Measurements from ENCODE around the gene PDE1C.
"Not testable (repeated sequence)": the region's sequence is repeated elsewhere in the genome, so short reads cannot be mapped to it uniquely, and the experiment has no call there.

The PDE1C gene

DNA sequence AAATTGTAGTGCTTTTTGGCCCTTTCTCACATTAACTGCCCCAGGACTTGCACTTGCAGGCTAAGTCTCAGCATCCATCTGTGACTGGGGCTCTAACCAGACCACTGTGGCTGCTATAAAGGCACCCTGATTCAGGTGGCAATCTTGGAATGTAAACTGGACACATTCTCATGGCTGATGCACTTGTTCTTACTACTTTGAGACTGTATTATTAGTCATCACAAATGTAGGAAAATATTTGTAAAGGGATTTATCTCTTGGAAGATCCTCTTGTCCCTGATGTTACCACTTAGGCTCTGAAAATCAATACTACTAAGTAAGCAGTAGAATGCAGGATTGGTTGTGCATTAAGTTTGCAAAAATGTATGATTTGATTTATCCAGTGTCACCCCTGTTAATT lies 25.0 kb downstream of the PDE1C start:
- in situ Hi-C loops (cut with MboI; ENCODE audit: low sequenced_read_pairs) = loop anchor here (10.0 kb wide), 1 partner anchor 160 kb away; no protein-coding TSS in a partner anchor

DNA sequence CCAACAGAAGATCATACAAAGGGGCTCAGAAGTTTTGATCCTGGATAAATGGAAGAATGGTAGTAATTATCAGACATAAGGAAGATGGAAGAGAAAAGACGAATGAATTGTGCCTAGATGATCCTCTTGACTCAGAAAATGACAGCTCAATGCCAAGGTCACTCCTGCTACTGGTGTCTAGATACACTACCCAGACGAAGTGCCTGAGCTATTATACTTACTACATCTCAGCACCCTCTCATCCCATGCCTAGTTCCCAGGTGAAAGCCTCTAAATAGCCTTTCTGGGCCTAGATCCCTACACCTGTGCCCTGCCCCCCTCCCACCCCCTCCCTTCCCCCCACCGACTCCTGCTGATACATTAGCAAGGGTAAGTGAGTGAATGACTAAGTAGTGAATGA lies 25.5 kb downstream of the PDE1C start:
- in situ Hi-C loops (cut with MboI; ENCODE audit: low sequenced_read_pairs) = loop anchor here (10.0 kb wide), 1 partner anchor 160 kb away; no protein-coding TSS in a partner anchor

DNA sequence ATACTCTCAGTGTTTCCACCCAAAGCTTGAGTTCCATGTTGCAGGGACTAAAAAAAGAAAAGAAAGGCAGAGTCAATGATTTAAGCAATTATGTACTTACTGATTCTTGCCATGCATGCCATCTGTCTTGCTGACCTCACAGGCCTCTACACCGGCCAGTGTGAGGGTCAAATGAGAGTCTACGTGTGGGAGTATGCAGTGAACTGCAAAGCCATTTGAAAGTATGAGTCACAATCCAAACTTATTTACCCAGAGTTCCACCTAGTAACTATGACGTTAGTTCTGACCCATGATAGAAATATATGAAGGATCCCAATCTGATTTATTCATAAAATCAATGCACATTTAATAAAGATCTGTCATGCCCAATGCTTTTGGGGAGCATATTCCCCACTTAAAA lies 26.5 kb downstream of the PDE1C start:
- in situ Hi-C loops (cut with MboI; ENCODE audit: low sequenced_read_pairs) = loop anchor here (10.0 kb wide), 1 partner anchor 159 kb away; no protein-coding TSS in a partner anchor

DNA sequence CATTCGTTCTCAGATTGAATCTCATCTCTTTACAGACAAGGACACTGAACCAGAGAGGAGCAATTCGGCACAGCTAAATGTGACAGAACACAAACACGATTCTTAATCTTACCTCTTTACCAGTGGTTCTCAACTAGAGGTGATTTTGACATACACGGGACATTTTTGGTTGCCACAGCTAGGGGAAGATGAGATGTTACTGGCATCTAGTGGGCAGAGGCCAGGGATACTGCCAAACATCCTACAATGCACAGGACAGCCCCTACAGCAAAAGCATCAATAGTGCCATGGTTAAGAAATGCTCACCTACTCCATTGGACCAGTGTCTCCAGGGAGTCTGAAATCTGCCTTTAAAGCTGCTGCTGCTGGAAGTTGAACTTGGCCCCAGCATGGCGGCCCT lies 27.3 kb downstream of the PDE1C start:
- in situ Hi-C loops (cut with MboI; ENCODE audit: low sequenced_read_pairs) = loop anchor here (10.0 kb wide), 1 partner anchor 158 kb away; no protein-coding TSS in a partner anchor

DNA sequence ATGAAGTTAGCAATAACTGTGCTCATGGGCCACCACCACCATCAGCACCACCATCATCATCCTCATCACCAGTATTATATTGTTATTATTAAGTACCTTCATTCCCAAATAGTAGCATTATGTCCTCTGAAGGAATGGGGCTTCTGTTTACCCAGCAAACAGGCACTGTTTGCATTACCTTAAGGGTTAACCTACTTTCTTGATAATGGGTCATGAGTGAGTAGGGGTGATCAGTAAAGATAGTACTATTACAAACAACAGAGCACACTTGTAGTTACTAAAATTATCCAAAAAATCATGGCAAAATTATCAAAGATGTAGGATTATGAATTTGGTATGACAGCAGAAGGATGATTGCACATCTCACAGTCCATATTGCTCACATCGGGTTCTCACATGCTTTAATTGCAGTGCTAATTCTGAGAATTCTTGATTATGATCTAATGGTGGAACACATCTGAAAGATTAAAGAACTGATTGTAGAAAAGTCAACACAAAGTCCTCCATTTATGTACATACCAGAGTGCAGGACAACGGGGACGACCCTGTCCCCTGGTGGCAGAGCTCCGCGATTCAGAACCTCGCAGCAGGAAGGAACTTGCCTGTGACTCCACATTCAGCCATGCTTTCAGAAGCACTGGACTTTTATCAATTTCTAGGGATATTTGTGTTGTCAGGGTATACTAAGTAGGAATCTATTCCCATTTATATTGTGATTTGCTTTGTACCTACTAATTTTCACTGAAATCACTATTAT lies 31.0 kb downstream of the PDE1C start:
- in situ Hi-C loops (cut with MboI; ENCODE audit: low sequenced_read_pairs) = no loop called here

DNA sequence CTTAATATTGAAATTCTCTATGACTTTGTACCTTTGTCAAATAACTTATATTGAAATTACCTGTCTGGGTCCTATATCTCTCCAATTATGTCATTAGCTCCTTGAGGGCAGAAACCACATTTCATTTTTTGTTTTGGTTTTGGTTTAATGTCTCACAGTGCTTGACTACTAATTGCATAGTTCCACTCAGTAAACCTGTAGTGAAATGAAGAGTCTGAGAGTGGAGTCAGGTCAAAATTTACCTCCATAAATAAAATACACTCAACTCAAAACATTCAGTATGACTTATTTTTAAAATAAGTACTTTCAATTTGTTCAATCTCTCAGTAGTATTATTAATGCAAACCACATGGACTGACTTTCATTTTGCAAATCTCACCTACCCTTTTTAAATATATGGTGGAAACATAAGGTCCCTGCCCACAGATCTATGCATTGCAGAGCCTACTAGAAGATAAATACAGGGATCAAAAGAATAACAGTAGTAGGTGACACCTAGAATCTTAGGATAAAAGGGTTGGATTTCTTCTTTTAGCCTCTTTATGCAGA lies 32.5 kb downstream of the PDE1C start:
- in situ Hi-C loops (cut with MboI; ENCODE audit: low sequenced_read_pairs) = no loop called here

DNA sequence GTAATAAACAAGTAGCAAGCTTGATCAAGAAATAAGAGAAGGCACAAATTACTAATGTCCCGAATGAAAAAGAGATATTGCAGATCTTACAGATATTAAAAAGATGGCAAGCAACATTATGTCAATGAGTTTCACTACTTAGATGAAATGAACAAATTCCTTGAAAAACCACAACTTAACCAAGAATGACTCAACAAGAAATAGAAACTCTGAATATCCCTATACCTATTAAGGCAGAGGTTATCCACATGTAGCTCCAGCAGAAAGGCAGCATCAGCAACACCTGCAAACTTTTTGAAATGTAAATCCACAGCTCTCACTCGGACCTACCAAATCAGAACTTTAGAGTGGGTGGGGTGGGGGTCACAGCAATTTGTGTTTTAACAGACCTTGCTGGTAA lies 33.6 kb downstream of the PDE1C start:
- in situ Hi-C loops (cut with MboI; ENCODE audit: low sequenced_read_pairs) = no loop called here

DNA sequence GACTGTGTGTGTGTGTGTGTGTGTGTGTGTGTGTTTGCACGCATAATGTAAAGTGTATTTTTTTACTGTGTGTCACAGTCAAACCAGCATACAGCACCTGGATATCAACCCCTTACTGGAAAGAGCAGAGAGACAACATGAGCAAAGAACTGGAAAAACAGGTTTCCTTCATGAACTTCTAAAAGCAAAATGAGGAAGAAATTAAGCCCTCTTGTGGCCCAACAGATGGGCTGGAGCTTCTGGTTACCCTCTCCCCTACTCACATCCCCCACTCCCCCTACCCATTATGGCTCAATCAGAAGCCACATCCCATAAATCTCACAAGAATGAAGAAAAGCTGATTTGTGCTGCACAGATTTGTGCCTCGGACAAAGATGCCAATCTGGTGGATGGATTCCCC lies 36.2 kb downstream of the PDE1C start:
- in situ Hi-C loops (cut with MboI; ENCODE audit: low sequenced_read_pairs) = no loop called here

DNA sequence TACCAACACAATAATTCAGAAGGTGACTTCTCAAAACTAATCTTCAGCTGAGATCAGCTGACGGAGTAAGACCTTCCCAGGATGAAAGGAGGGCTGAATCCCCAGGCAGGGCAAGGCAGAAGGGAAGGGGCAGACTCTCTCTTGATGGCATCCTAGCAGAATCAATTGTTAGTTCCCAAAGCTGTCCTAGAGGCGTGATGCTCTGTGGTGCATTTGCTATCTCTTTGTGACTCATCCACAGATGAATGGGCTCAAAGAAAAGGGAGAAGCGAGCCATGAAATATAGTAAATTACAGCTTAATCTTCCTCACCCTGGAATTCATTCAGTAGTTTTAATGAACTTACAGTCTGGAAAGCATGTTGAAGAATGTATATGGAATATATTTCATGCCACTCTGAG lies 37.2 kb downstream of the PDE1C start:
- in situ Hi-C loops (cut with MboI; ENCODE audit: low sequenced_read_pairs) = no loop called here

DNA sequence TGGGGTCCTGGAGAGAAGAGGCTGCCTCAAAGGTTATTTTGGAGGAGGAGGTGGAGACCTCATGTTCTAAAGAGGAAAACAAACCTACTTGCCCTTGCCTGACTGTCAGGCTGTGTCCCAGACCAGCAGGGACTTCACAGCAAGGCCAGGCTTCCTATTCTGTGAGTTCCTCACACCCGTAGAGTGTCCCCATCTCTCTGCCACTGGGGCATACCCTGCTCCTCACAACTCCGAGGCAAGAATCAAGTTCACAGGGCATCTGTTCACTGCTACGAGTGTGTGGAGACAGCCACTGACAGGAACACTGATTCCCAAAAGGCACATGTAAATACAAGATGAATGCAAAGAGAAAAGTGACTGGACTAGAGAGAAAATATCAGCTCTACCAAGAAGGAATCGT lies 38.0 kb downstream of the PDE1C start:
- in situ Hi-C loops (cut with MboI; ENCODE audit: low sequenced_read_pairs) = no loop called here

DNA sequence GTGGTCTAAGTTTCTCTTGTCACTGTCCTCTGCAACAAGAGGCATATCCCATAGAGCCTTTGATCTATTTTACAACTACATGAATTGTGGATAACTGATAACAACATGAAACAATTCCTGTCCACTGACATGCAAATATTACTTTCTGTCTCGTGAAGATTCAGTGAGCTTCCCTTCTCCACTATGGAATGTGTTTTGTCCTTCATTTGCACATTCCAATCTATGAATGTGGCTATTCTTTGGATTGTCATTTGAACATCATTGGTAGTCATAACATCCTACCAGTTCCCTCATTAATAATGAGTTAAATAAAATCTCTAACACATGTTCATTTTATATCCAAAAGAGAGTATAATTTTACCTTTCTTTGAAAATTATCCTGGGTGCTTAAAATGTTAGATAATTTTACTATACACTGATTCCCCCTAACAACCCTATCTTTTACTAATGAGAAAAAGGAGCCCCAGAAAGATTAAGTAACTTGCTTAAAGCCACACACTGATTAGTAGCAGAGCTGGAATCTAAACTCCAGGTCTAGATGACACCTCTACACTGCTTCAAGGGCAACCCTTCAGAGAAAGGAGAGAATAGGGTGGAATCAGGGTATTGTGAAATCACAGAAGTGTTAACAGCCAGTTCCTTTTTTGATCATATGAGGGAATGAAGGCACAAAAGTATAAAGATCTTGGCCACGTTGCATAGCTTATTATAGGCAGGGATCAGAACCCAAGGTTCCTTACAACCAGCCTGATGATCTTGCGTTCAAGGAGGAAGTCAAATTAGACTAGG lies 39.1 kb downstream of the PDE1C start:
- in situ Hi-C loops (cut with MboI; ENCODE audit: low sequenced_read_pairs) = no loop called here

DNA sequence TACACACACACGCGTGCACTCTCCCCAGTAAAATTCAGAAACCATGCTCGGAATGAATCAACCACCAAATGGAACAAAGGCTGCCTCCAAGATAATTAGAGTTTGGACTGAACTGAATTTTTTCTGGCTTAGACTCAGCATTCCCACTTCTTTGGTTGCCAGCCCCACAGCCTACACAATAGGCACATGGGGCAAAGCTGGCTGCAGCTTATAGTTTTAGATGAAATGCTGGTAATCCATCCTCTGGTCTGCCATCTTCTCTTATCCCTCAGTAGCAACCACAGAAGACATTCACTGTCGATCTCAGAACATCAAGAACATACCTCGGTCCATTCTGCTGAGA lies 44.2 kb downstream of the PDE1C start:
- in situ Hi-C loops (cut with MboI; ENCODE audit: low sequenced_read_pairs) = no loop called here

DNA sequence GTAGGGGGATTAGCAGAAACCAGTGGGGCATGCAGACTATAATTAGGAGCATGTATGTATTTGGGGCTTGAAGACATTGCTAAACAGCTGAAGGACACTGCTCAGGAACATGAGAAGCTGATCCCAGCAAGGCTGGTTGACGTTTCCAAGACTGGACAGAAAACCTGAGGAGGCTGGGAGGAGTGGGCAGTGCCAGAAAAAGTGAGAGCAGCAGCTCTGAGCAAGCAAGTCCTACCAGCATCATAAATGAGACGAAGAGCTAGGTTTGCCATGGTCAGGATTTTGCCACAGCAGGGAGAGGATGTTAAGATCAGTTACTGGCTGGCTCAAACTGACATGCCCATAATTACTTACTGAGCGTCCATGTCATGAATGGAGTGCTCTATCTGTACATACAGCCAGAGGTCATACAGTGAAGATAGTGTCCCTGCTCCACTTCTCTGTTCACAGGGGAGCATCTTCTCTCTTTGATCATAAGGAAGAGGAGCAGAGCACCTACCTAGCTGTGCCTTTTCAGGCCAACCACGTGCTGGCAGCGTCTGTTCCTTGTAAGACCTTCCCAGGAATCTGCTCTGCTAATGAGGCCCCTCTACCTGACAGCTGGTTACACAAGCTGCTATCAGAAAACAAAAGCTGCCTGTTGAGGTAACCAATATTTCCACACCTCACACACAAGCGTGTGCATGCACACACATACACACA lies 44.7 kb downstream of the PDE1C start:
- in situ Hi-C loops (cut with MboI; ENCODE audit: low sequenced_read_pairs) = no loop called here

DNA sequence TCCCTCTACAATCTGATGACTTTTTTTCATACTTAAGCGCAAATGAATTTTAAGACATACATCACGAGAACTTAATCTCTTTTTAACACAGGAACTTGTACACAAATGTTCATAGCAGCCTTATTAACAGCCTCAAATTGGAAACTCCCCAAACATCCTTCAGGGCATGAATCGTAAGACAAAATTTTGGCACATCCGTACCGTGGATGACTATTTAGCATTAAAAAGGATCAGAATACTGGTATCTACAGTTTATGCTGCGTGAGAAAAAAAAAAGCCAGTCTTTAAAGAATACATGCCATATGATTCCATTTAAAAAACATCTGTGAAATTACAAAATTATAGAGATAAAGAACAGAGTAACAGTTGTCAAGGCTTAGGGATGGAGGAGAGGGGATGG lies 46.8 kb downstream of the PDE1C start:
- in situ Hi-C loops (cut with MboI; ENCODE audit: low sequenced_read_pairs) = no loop called here

DNA sequence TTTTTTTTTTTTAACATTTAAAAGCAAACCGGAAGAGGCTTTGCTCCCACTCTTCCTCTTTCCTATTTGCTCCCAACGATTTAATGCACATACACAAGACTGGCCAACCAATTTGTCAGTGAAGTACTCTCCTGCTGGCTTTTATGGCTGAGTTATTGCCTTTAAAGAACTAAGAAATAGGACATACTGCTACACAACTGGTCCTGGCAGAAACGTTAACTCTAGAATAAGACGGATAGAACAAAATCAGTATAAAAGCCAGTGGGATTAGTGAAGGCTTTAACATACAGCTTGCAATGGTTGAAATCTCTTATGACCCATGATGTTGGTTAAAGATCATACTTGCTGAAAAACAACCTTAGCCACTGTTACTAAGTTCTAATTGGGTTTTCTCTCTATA lies 47.2 kb downstream of the PDE1C start:
- in situ Hi-C loops (cut with MboI; ENCODE audit: low sequenced_read_pairs) = no loop called here

DNA sequence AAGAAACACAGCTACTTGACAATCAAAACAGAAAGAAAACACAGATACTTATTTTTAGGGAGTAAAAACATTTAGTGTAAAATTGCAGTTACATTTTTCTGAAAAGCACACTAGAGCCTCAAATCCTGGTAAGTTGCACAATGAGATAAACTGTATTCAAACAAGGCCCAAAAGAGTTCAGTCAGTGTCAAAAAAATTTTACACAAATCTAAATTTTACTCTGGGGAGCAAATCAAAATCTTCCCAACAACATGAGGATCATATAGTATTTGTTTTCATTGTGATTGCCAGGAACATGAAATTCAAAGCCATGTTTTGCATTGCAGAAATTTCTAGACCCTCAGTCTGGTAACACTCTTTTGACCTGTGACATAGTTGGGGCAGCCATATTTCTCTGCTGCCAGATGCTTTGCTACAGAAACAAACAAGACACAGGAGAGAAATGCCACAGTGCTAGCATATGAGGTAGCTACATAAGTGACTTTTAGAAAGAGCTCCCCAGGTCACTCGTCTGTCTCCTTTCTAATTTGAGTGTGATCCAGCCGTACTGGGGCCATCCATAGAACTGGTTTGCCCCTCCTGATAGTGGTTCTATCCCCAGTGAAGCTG lies 49.6 kb downstream of the PDE1C start:
- in situ Hi-C loops (cut with MboI; ENCODE audit: low sequenced_read_pairs) = no loop called here

DNA sequence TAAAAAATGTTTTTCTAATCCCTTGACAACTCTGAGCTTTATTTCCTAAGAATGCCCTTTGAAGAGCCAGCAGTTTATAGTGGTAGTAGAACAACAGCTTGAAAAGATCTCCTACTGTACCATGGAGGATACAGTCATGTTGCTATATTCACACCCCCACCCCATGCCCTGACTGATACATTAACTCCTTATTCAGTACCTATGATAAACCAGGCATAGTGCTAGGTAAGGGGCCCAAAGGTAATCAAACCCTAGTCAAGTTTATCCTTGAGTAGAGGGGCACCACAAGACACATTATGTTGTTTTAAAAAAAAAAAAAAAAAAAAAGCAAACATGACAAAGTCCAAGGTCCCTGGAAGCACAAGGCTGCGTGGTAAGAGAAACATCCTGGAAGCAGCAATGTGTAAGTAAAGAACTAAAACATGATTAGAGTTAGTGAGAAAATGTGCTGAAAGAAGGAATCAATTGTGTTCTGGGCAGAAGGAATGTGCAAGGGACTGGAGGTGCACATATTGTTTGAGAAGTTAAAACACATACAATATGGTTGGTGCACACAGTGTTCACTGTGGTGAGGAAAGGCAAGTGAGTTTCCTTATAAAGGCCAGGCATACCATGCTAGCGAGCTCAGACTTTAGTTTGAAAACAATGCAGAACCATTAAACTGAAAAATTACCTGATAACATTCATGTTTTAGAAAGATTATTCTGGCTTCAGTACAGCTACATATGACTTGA lies 51.2 kb downstream of the PDE1C start:
- in situ Hi-C loops (cut with MboI; ENCODE audit: low sequenced_read_pairs) = no loop called here

DNA sequence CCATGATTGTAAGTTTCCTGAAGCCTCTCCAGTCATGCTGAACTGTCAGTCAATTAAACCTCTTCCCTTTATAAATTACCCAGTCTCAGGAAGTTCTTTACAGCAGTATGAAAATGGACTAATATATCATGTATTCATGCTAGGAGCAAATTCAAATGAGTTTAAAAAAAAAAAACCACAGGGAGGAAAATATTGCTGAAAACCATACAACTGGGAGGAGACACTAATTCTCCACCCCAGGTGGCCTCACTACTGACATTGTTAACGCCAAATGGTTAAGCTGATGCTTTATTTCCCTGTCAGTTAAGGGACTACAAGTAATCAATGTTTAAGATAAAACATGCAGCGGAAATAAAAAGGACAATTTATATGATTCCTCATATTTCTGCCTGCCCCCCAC lies 55.1 kb downstream of the PDE1C start:
- in situ Hi-C loops (cut with MboI; ENCODE audit: low sequenced_read_pairs) = no loop called here

DNA sequence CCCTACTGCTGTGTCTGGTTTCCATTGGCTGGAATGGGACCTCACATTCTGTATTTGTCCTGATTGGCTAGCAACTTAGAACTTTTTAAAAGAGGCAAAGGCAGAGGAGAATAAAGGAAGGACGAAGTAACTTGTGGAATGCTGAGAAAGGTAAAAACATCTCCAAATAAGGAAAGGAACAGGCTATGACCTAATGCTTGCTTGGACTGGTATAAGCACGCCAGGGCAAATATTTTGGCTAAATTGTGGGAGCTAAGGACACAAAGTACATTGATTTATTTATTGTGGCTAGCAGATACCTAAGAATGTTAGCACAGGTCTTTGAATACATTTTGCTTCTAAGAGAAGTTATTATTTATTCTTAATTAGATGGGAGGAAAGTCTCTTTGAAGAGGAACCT lies 56.7 kb downstream of the PDE1C start:
- in situ Hi-C loops (cut with MboI; ENCODE audit: low sequenced_read_pairs) = not testable (repeated sequence)

DNA sequence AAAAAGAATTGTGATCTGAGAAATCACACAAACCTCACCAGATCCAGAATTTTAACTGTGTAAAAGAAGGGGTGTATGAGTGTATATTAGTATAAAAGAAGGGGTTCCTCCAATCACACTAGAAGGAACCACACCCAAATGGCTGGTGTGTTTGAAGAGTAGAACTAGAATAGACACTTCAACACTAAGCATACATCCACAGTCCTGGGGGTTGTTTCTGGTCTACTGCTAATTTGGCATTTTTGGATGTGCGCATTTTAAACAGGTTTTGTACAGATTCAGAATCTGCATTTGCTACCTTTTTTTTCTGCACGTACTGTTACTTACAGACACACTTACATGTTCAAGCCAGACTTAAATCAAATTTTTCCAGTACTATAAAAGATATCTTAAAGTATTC lies 64.6 kb downstream of the PDE1C start:
- in situ Hi-C loops (cut with MboI; ENCODE audit: low sequenced_read_pairs) = no loop called here

Measured in HL-60/S4 treated with phorbol 12-myristate 13-acetate at 8.2 ng/mL for 4 days and 3 days (cell line).